ENCODE measurements around the gene DPF1. TPM values are rescaled to one million over a fixed set of nuclear protein-coding genes. Genes with fewer than 3 reads are reported as not detected.

DPF1 gene
- total RNA-seq, 1 experiment from 2014 or later: 7.5 TPM

- Histone ChIP-seq H3K27ac (ENCODE audit: low read length) (no peak overlapping the region), H3K27me3 (ENCODE audit: control insufficient read depth, insufficient read depth, low read length) (no peaks in the 10 kb centered on the region), H3K9me3 (ENCODE audit: control insufficient read depth, insufficient read depth, low read depth, low read length) (no peaks in the 10 kb centered on the region), H3K4me3 (ENCODE audit: low read depth in 2 of 2, low read length in 2 of 2) (no peak overlapping the region), H3K4me1 (ENCODE audit: control insufficient read depth, insufficient read depth, low read length) (no peaks in the 10 kb centered on the region), H3K36me3 (ENCODE audit: control insufficient read depth, insufficient read depth, low read length) (no peaks in the 10 kb centered on the region)
- DNase-seq (ENCODE audit: low read depth, low spot score): no peak
- no peak for TF ChIP-seq SIN3A (IDR thresholded peaks at IDR 0.05; ENCODE audit: borderline replicate concordance, insufficient read depth, low read depth, low read length)
- intact Hi-C loops (cut with micrococcal nuclease; ENCODE audit: unreplicated experiment) (no loop called here), in situ Hi-C loops (cut with HindIII; ENCODE audit: low pct_unique_long_range_greater_than_20kb, low sequenced_read_pairs) (no loop called here)
- ChIA-PET CTCF (no interaction called here), POLR2A (no interaction called here)
- no TSS peak for BruUV-seq (replicated peaks)
- peak; percentile 49; the same call in 1 of the 2 replicates for ATAC-seq
Observed at GRCh38 chr19:38194061-38194701, 29.8 kb downstream of the DPF1 start.

GRCh38 chr19:38193445-38193844, 30.6 kb downstream of the DPF1 start:
- CTCF ChIA-PET: no interaction called here
- Histone ChIP-seq H3K4me1 (ENCODE audit: control insufficient read depth, insufficient read depth, low read length) (no peaks in the 10 kb centered on the region), H3K4me3 (ENCODE audit: low read depth in 2 of 2, low read length in 2 of 2) (no peak overlapping the region), H3K9me3 (ENCODE audit: control insufficient read depth, insufficient read depth, low read depth, low read length) (no peaks in the 10 kb centered on the region), H3K27me3 (ENCODE audit: control insufficient read depth, insufficient read depth, low read length) (no peaks in the 10 kb centered on the region), H3K27ac (ENCODE audit: low read length) (no peak overlapping the region), H3K36me3 (ENCODE audit: control insufficient read depth, insufficient read depth, low read length) (no peaks in the 10 kb centered on the region)
- TF ChIP-seq REST (IDR thresholded peaks at IDR 0.05; ENCODE audit: insufficient read depth in 1 of 2, low read depth in 2 of 2, low read length in 1 of 2) (no peak), POLR2AphosphoS5 (IDR thresholded peaks at IDR 0.05; ENCODE audit: low read depth, low read length) (no peak)
- DNase-seq (ENCODE audit: low read depth, low spot score) (no peak), ATAC-seq (no peak)
- POLR2A ChIA-PET: no interaction called here
- no TSS peak for BruUV-seq (replicated peaks)
- intact Hi-C loops (cut with micrococcal nuclease; ENCODE audit: unreplicated experiment) (no loop called here), in situ Hi-C loops (cut with HindIII; ENCODE audit: low pct_unique_long_range_greater_than_20kb, low sequenced_read_pairs) (no loop called here)

- no peak for DNase-seq (ENCODE audit: low read depth, low spot score)
- ChIA-PET POLR2A (interaction anchor here (0.6 kb wide), 1 partner anchor 497 kb away, joined by 3 read pairs; no protein-coding TSS in a partner anchor), CTCF (no interaction called here)
- Histone ChIP-seq H3K27me3 (ENCODE audit: control insufficient read depth, insufficient read depth, low read length) (no peaks in the 10 kb centered on the region), H3K4me3 (ENCODE audit: low read depth in 2 of 2, low read length in 2 of 2) (no peak overlapping the region), H3K27ac (ENCODE audit: low read length) (no peak overlapping the region), H3K36me3 (ENCODE audit: control insufficient read depth, insufficient read depth, low read length) (no peaks in the 10 kb centered on the region), H3K9me3 (ENCODE audit: control insufficient read depth, insufficient read depth, low read depth, low read length) (no peaks in the 10 kb centered on the region), H3K4me1 (ENCODE audit: control insufficient read depth, insufficient read depth, low read length) (no peaks in the 10 kb centered on the region)
- no peak for ATAC-seq
- no TSS peak for BruUV-seq (replicated peaks)
- in situ Hi-C loops (cut with HindIII; ENCODE audit: low pct_unique_long_range_greater_than_20kb, low sequenced_read_pairs): no loop called here
- no peak for TF ChIP-seq TCF7L2 (IDR thresholded peaks at IDR 0.05; ENCODE audit: low read depth, low read length)
- no peak for TF ChIP-seq POLR2AphosphoS5 (IDR thresholded peaks at IDR 0.05; ENCODE audit: low read depth, low read length)
- no peak for TF ChIP-seq SIN3A (IDR thresholded peaks at IDR 0.05; ENCODE audit: borderline replicate concordance, insufficient read depth, low read depth, low read length)
- TF ChIP-seq CTCF (IDR thresholded peaks at IDR 0.05): no peak
- no peak for TF ChIP-seq REST (IDR thresholded peaks at IDR 0.05; ENCODE audit: insufficient read depth in 1 of 2, low read depth in 2 of 2, low read length in 1 of 2)
- intact Hi-C loops (cut with micrococcal nuclease; ENCODE audit: unreplicated experiment): no loop called here
Observed at GRCh38 chr19:38191747-38192146, 32.3 kb downstream of the DPF1 start.

All from Panc1 (cell line).